Naive thymus-derived CD4-positive, alpha-beta T cell (primary cell): Measurements from ENCODE around the gene RPE. TPM values are rescaled to one million over a fixed set of nuclear protein-coding genes. Genes with fewer than 3 reads are reported as not detected.

ENCODE experiments used
- ATAC-seq: fragments of 150-1000 bp; cut with Tn5 transposase; 2 replicates; pipeline ENCODE4 v1.10.0; 2021; ENCODE audit warnings: mild to moderate bottlenecking, moderate library complexity
- CTCF ChIA-PET: fragments of 350-600 bp; sonication (Branson Sonifier 250); formaldehyde crosslinking; loops from one replicate; lab custom pipeline; 2021; ENCODE audit warnings: antibody characterized with exemption; lab: Charles Lee
- POLR2A ChIA-PET: fragments of 350-600 bp; sonication (Branson Sonifier 250); formaldehyde crosslinking; loops from one replicate; lab custom pipeline; 2021; ENCODE audit warnings: antibody characterized with exemption, inconsistent platforms; lab: Charles Lee
- DNase-seq, 9 donors: peaks; one replicate each; pipeline versions ENCODE4 v3.0.0 to v3.0.0-alpha.2; 2020 to 2022; ENCODE audit warnings: mixed read lengths in 1 of 9
- H3K27ac ChIP-seq: one replicate; pipeline ENCODE4 v1.7.0; 2013; ENCODE audit warnings: mild to moderate bottlenecking, low read depth, low read length, moderate library complexity
- H3K27me3 ChIP-seq, 2 donors: one replicate each; pipeline ENCODE4 v1.7.0; 2013; ENCODE audit warnings: low read length in 2 of 2, mild to moderate bottlenecking in 2 of 2, moderate library complexity in 2 of 2; ENCODE audit not compliant: control insufficient read depth in 2 of 2, insufficient read depth in 2 of 2
- H3K36me3 ChIP-seq, 3 experiments: 1 replicate in 2 of 3; 2 replicates in 1 of 3; pipeline ENCODE4 v1.7.0; 2013; ENCODE audit warnings: low read length in 3 of 3, mild to moderate bottlenecking in 3 of 3, moderate library complexity in 1 of 3; ENCODE audit not compliant: insufficient read depth in 3 of 3, control insufficient read depth in 2 of 3
- H3K4me1 ChIP-seq, 2 donors: one replicate each; pipeline ENCODE4 v1.7.0; 2013; ENCODE audit warnings: low read length in 2 of 2, mild to moderate bottlenecking in 2 of 2, moderate library complexity in 1 of 2; ENCODE audit not compliant: control insufficient read depth in 2 of 2, insufficient read depth in 2 of 2
- H3K4me3 ChIP-seq: 2 replicates; pipeline ENCODE4 v1.7.0; 2013; ENCODE audit warnings: mild to moderate bottlenecking, low read length
- H3K9me3 ChIP-seq, 3 experiments: 1 replicate in 2 of 3; 2 replicates in 1 of 3; pipeline ENCODE4 v1.7.0; 2013; ENCODE audit warnings: low read length in 3 of 3; ENCODE audit not compliant: control insufficient read depth in 2 of 3
- H3K27ac Mint-ChIP-seq, 9 donors: one replicate each; pipeline ENCODE4 v1.8.0; 2020 to 2022; ENCODE audit warnings: mixed read lengths in 9 of 9, mild to moderate bottlenecking in 8 of 9, moderate library complexity in 5 of 9, inconsistent platforms in 2 of 9
- H3K27me3 Mint-ChIP-seq, 5 donors: one replicate each; pipeline ENCODE4 v1.8.0; 2021 to 2022; ENCODE audit warnings: mixed read lengths in 5 of 5, mild to moderate bottlenecking in 1 of 5
- H3K36me3 Mint-ChIP-seq, 5 donors: one replicate each; pipeline ENCODE4 v1.8.0; 2020 to 2022; ENCODE audit warnings: mixed read lengths in 5 of 5, mild to moderate bottlenecking in 3 of 5, inconsistent platforms in 1 of 5
- H3K4me1 Mint-ChIP-seq, 7 donors: one replicate each; pipeline ENCODE4 v1.8.0; 2020 to 2022; ENCODE audit warnings: mixed read lengths in 7 of 7, mild to moderate bottlenecking in 3 of 7, inconsistent platforms in 1 of 7
- H3K4me3 Mint-ChIP-seq, 10 donors: one replicate each; pipeline ENCODE4 v1.8.0; 2020 to 2022; ENCODE audit warnings: mild to moderate bottlenecking in 10 of 10, mixed read lengths in 10 of 10, moderate library complexity in 6 of 10, inconsistent platforms in 2 of 10
- H3K9me3 Mint-ChIP-seq, 11 donors: one replicate each; pipeline ENCODE4 v1.8.0; 2020 to 2022; ENCODE audit warnings: mixed read lengths in 11 of 11, mild to moderate bottlenecking in 4 of 11, inconsistent platforms in 1 of 11, moderate library complexity in 1 of 11
- intact Hi-C, 2 donors: fragments of 100-400 bp; cut with micrococcal nuclease; formaldehyde crosslinking; loops; one replicate each; pipeline ENCODE4 v1.15.1; 2023
- polyA plus RNA-seq, 2 donors: library from polyadenylated mRNA; unstranded; fragments of 300-500 nt; fragmentation: Illumina TruSeq; gene quantifications; one replicate each; pipeline ENCODE4 v1.2.3, GENCODE V29; 2021
- total RNA-seq, 6 experiments: library from RNA in 5 of 6; stranded (reverse) in 5 of 6; gene quantifications; 1 replicate in 5 of 6; 2 replicates in 1 of 6; pipeline ENCODE4 v1.2.3 and lab custom pipeline; 2021 to 2026

RPE gene
- total and polyA plus RNA-seq, 7 experiments from 2014 or later, result 15.9 to 47.3 (median 23.7) TPM

GRCh38 chr2:209993968-209994367, 8.5 kb upstream of the RPE start:
- Mint-ChIP-seq H3K27ac (no peak overlapping the region), H3K27me3 (peaks cover 0 to 13% (median 10%) of the 10 kb centered on the region in 5 donors), H3K9me3 (no peaks in the 10 kb centered on the region), H3K4me3 (no peak overlapping the region), H3K4me1 (peaks cover 0 to 9% (median 0%) of the 10 kb centered on the region in 7 donors), H3K36me3 (no peaks in the 10 kb centered on the region)
- H3K27ac ChIP-seq, result no peak overlapping the region
- no peaks in the 10 kb centered on the region for H3K4me1 ChIP-seq
- intact Hi-C loops, result no loop called here
- no peaks in the 10 kb centered on the region for H3K27me3 ChIP-seq
- no peaks in the 10 kb centered on the region for H3K9me3 ChIP-seq
- no peaks in the 10 kb centered on the region for H3K36me3 ChIP-seq
- ChIA-PET POLR2A (no interaction called here), CTCF (no interaction called here)
- no peak overlapping the region for H3K4me3 ChIP-seq
- ATAC-seq (no peak), DNase-seq (no peak)

GRCh38 chr2:209998596-209998995, 3.8 kb upstream of the RPE start:
- intact Hi-C loops, result no loop called here
- Mint-ChIP-seq H3K36me3 (peaks cover 0 to 3% (median 0%) of the 10 kb centered on the region in 5 donors), H3K9me3 (peaks cover 0 to 6% (median 0%) of the 10 kb centered on the region in 11 donors), H3K4me1 (peaks cover 8 to 42% (median 31%) of the 10 kb centered on the region in 7 donors), H3K27ac (peak overlapping the region in 1 of 9 donors; percentile 52), H3K27me3 (peaks cover 0 to 4% (median 0%) of the 10 kb centered on the region in 5 donors), H3K4me3 (no peak overlapping the region)
- POLR2A ChIA-PET, result interaction anchor here (0.9 kb wide), 1 partner anchor 172 kb away, joined by 3 read pairs; the partner anchor contains the start of gene KANSL1L
- ATAC-seq (no peak), DNase-seq (no peak)
- CTCF ChIA-PET, result interaction anchor here (0.6 to 1.1 kb wide), 2 partner anchors 18 to 119 kb away, joined by 3 read pairs; no protein-coding TSS in a partner anchor
- Histone ChIP-seq H3K27me3 (no peaks in the 10 kb centered on the region), H3K27ac (no peak overlapping the region), H3K4me3 (no peak overlapping the region), H3K9me3 (no peaks in the 10 kb centered on the region), H3K36me3 (peaks cover 0 to 5% (median 0%) of the 10 kb centered on the region in 3 experiments), H3K4me1 (peaks cover 10 to 13% of the 10 kb centered on the region in 2 donors)

GRCh38 chr2:210000464-210001324, 1.7 kb upstream of the RPE start:
- CTCF ChIA-PET, result no interaction called here
- H3K4me3 Mint-ChIP-seq, result peak overlapping the region in 3 of 10 donors; percentile 2 to 17 (median 16)
- no peak for ATAC-seq
- no peak for DNase-seq
- Histone ChIP-seq H3K4me3 (no peak overlapping the region), H3K36me3 (peaks cover 0 to 7% (median 0%) of the 10 kb centered on the region in 3 experiments), H3K27me3 (no peaks in the 10 kb centered on the region), H3K4me1 (peaks cover 20 to 33% of the 10 kb centered on the region in 2 donors), H3K27ac (no peak overlapping the region), H3K9me3 (no peaks in the 10 kb centered on the region)
- H3K4me1 Mint-ChIP-seq, result peaks cover 24 to 63% (median 51%) of the 10 kb centered on the region in 7 donors
- POLR2A ChIA-PET, result interaction anchor here (0.6 kb wide), 1 partner anchor 37 kb away, joined by 3 read pairs; no protein-coding TSS in a partner anchor
- intact Hi-C loops, result loop anchor here in 1 of 2 donors (5.0 kb wide), 1 partner anchor 1973 kb away; the partner anchor contains the start of gene PLEKHM3
- peaks cover 0 to 6% (median 0%) of the 10 kb centered on the region in 11 donors for H3K9me3 Mint-ChIP-seq
- H3K27ac Mint-ChIP-seq, result peak overlapping the region in 1 of 9 donors; percentile 95
- H3K36me3 Mint-ChIP-seq, result peaks cover 0 to 5% (median 4%) of the 10 kb centered on the region in 5 donors
- H3K27me3 Mint-ChIP-seq, result no peaks in the 10 kb centered on the region

GRCh38 chr2:210003359-210003758, 921 bp downstream of the RPE start:
- H3K27me3 ChIP-seq, result no peaks in the 10 kb centered on the region
- Mint-ChIP-seq H3K9me3 (peaks cover 0 to 6% (median 0%) of the 10 kb centered on the region in 11 donors), H3K4me3 (peak overlapping the region; percentile 88 to 97 (median 95)), H3K27ac (peak overlapping the region in 8 of 9 donors; percentile 85 to 99 (median 94)), H3K4me1 (peaks cover 48 to 81% (median 70%) of the 10 kb centered on the region in 7 donors), H3K36me3 (peaks cover 0 to 22% (median 7%) of the 10 kb centered on the region in 5 donors), H3K27me3 (no peaks in the 10 kb centered on the region)
- H3K4me1 ChIP-seq, result peaks cover 20 to 34% of the 10 kb centered on the region in 2 donors
- peak overlapping the region; percentile 98 for H3K4me3 ChIP-seq
- POLR2A ChIA-PET, result no interaction called here
- ATAC-seq (no peak), DNase-seq (no peak)
- H3K9me3 ChIP-seq, result no peaks in the 10 kb centered on the region
- intact Hi-C loops, result loop anchor here (2.0 to 5.0 kb wide), 5 partner anchors 15 to 1976 kb away; partner anchors contain the start of genes LANCL1 (in 1 of the 2), PIKFYVE (in 1 of the 2) and PLEKHM3 (in 1 of the 2)
- peak overlapping the region; percentile 81 for H3K27ac ChIP-seq
- CTCF ChIA-PET, result interaction anchor here (0.8 kb wide), 1 partner anchor 12 kb away, joined by 3 read pairs; no protein-coding TSS in a partner anchor
- H3K36me3 ChIP-seq, result peaks cover 0 to 9% (median 7%) of the 10 kb centered on the region in 3 experiments

- ChIA-PET CTCF (interaction anchor here (0.6 to 1.1 kb wide), 2 partner anchors 177 to 191 kb away, joined by 3 to 4 read pairs; no protein-coding TSS in a partner anchor), POLR2A (interaction anchor here (0.6 kb wide), 2 partner anchors 10 to 13 kb away, joined by 3 read pairs; no protein-coding TSS in a partner anchor)
- intact Hi-C loops, result loop anchor here in 1 of 2 donors (5.0 kb wide), 1 partner anchor 1978 kb away; the partner anchor contains the start of gene PLEKHM3
These were observed 2.4 kb downstream of the RPE start for GRCh38 chr2:210004881-210005280.

GRCh38 chr2:210007895-210008294, 5.5 kb downstream of the RPE start:
- H3K27me3 ChIP-seq, result no peaks in the 10 kb centered on the region
- no peaks in the 10 kb centered on the region for H3K9me3 ChIP-seq
- peaks cover 22 to 26% of the 10 kb centered on the region in 2 donors for H3K4me1 ChIP-seq
- ChIA-PET CTCF (interaction anchor here (0.7 kb wide), 1 partner anchor 191 kb away, joined by 3 read pairs; no protein-coding TSS in a partner anchor), POLR2A (interaction anchor here (0.6 to 1.0 kb wide), 2 partner anchors 21 to 177 kb away, joined by 3 read pairs; no protein-coding TSS in a partner anchor)
- DNase-seq (no peak), ATAC-seq (peak; percentile 53)
- H3K9me3 Mint-ChIP-seq, result no peaks in the 10 kb centered on the region
- H3K36me3 Mint-ChIP-seq, result peaks cover 0 to 40% (median 16%) of the 10 kb centered on the region in 5 donors
- H3K27ac Mint-ChIP-seq, result peak overlapping the region in 2 of 9 donors; percentile 6 to 12
- H3K36me3 ChIP-seq, result peaks cover 0 to 24% (median 7%) of the 10 kb centered on the region in 3 experiments
- H3K4me1 Mint-ChIP-seq, result peaks cover 51 to 79% (median 68%) of the 10 kb centered on the region in 7 donors
- no peak overlapping the region for H3K4me3 ChIP-seq
- H3K4me3 Mint-ChIP-seq, result peak overlapping the region in 1 of 10 donors; percentile 15
- no peak overlapping the region for H3K27ac ChIP-seq
- intact Hi-C loops, result no loop called here
- no peaks in the 10 kb centered on the region for H3K27me3 Mint-ChIP-seq

More at GRCh38 chr2:210004881-210005280, 2.4 kb downstream of the RPE start:
- peaks cover 0 to 22% (median 7%) of the 10 kb centered on the region in 3 experiments for H3K36me3 ChIP-seq
- peaks cover 48 to 77% (median 72%) of the 10 kb centered on the region in 7 donors for H3K4me1 Mint-ChIP-seq
- no peaks in the 10 kb centered on the region for H3K27me3 Mint-ChIP-seq
- ATAC-seq, result no peak
- H3K4me1 ChIP-seq, result peaks cover 20 to 34% of the 10 kb centered on the region in 2 donors
- H3K36me3 Mint-ChIP-seq, result peaks cover 0 to 32% (median 8%) of the 10 kb centered on the region in 5 donors
- peaks cover 0 to 6% (median 0%) of the 10 kb centered on the region in 11 donors for H3K9me3 Mint-ChIP-seq
- no peak for DNase-seq
- H3K27me3 ChIP-seq, result no peaks in the 10 kb centered on the region
- H3K4me3 ChIP-seq, result no peak overlapping the region
- no peak overlapping the region for H3K27ac ChIP-seq
- H3K9me3 ChIP-seq, result no peaks in the 10 kb centered on the region
- peak overlapping the region in 2 of 9 donors; percentile 59 to 64 for H3K27ac Mint-ChIP-seq
- H3K4me3 Mint-ChIP-seq, result peak overlapping the region; percentile 6 to 97 (median 48)
